Suprapubic skin (tissue), 4 donors: ENCODE results near the gene SSTR4. TPM values are rescaled to one million over a fixed set of nuclear protein-coding genes. Genes with fewer than 3 reads are reported as not detected.

Experiments
- DNase-seq, 2 donors: peaks; one replicate each; pipeline ENCODE4 v3.0.0-alpha.2; 2019; ENCODE audit warnings: low spot score in 2 of 2
- H3K27ac ChIP-seq: fragments of 200-600 bp; sonication (generic); one replicate; pipeline ENCODE4 v1.5.1; 2019
- H3K27me3 ChIP-seq: fragments of 200-600 bp; sonication (generic); one replicate; pipeline ENCODE4 v1.5.1; 2019
- H3K36me3 ChIP-seq: fragments of 200-600 bp; sonication (generic); one replicate; pipeline ENCODE4 v1.5.1; 2019
- H3K4me1 ChIP-seq: fragments of 200-600 bp; sonication (generic); one replicate; pipeline ENCODE4 v1.5.1; 2019
- H3K4me3 ChIP-seq: fragments of 200-600 bp; sonication (generic); one replicate; pipeline ENCODE4 v1.5.1; 2019; ENCODE audit warnings: mild to moderate bottlenecking
- H3K9me3 ChIP-seq: fragments of 200-600 bp; sonication (generic); one replicate; pipeline ENCODE4 v1.5.1; 2019
- EP300 ChIP-seq: sonication (generic); formaldehyde crosslinking; IDR thresholded peaks from one replicate; pipeline ENCODE4 v1.6.1; 2017; ENCODE audit warnings: antibody characterized with exemption
- POLR2A ChIP-seq, 2 donors: fragments of 450-650 bp; IDR thresholded peaks; one replicate each; pipeline ENCODE4 v1.6.1; 2017; ENCODE audit warnings: antibody characterized with exemption in 2 of 2, mild to moderate bottlenecking in 2 of 2, moderate library complexity in 2 of 2
- POLR2AphosphoS5 ChIP-seq, 3 donors: sonication (generic); formaldehyde crosslinking; IDR thresholded peaks; one replicate each; pipeline ENCODE4 v1.6.1; 2017; ENCODE audit warnings: antibody characterized with exemption in 3 of 3
- WGBS: methylation state at CpG from one replicate; pipeline ENCODE4 v1.1.5; 2018; 5-methylcytosine and 5-hydroxymethylcytosine counted together
- total RNA-seq, 4 donors: library from RNA; depleted of rRNA; stranded (reverse); fragments of >200 nt; gene quantifications; one replicate each; pipeline ENCODE4 v1.1.0, GENCODE V29; 2016
- TF ChIP-seq, protein P1 (sequence below), 2 donors: fragments of 200-600 bp in 1 of 2; fragments of 450-650 bp in 1 of 2; sonication (generic) in 1 of 2; IDR thresholded peaks; one replicate each; pipeline ENCODE4 v1.5.1; 2016 to 2019; ENCODE audit warnings: antibody characterized with exemption in 2 of 2, mild to moderate bottlenecking in 1 of 2, moderate library complexity in 1 of 2

The SSTR4 gene
- total RNA-seq, 4 donors from 2014 or later = not detected

GRCh38 chr20:23065266-23066201 is 30.4 kb downstream of the SSTR4 start:
- no peak overlapping the region for H3K4me3 ChIP-seq

DNA sequence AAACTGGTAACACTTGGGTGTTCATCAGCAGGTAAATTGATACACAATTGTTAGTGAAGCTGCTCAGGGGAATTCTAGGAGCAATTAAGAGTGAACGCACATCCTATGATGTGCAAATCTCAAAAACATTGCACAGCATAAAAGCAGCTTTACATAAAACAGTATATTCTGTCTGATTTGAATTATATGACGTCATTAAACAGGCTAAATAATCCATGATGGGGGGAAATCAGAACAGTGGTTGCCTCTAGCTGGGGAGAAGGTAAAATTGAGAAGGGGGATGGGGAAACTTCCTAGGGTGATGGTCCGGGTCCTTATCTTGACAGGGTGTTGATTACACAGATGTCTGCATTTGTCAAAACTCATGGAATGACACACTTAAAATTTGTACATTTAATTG is 31.7 kb downstream of the SSTR4 start:
- no peak for DNase-seq
- H3K36me3 ChIP-seq = no peaks in the 10 kb centered on the region
- no peak overlapping the region for H3K4me3 ChIP-seq
- no peaks in the 10 kb centered on the region for H3K9me3 ChIP-seq
- no peaks in the 10 kb centered on the region for H3K27me3 ChIP-seq
- H3K27ac ChIP-seq = no peak overlapping the region
- no peak for TF ChIP-seq POLR2A (IDR thresholded peaks at IDR 0.05)
- TF ChIP-seq, protein P1, sequence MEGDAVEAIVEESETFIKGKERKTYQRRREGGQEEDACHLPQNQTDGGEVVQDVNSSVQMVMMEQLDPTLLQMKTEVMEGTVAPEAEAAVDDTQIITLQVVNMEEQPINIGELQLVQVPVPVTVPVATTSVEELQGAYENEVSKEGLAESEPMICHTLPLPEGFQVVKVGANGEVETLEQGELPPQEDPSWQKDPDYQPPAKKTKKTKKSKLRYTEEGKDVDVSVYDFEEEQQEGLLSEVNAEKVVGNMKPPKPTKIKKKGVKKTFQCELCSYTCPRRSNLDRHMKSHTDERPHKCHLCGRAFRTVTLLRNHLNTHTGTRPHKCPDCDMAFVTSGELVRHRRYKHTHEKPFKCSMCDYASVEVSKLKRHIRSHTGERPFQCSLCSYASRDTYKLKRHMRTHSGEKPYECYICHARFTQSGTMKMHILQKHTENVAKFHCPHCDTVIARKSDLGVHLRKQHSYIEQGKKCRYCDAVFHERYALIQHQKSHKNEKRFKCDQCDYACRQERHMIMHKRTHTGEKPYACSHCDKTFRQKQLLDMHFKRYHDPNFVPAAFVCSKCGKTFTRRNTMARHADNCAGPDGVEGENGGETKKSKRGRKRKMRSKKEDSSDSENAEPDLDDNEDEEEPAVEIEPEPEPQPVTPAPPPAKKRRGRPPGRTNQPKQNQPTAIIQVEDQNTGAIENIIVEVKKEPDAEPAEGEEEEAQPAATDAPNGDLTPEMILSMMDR (IDR thresholded peaks at IDR 0.05) = no peak
- TF ChIP-seq EP300 = no peak
- no peak for TF ChIP-seq POLR2AphosphoS5 (IDR thresholded peaks at IDR 0.05)
- WGBS = 94% methylated on average over 3 of the region's 3 CpGs
- H3K4me1 ChIP-seq = peaks cover 7% of the 10 kb centered on the region

More at GRCh38 chr20:23065266-23066201, 30.4 kb downstream of the SSTR4 start:
- H3K4me1 ChIP-seq = peaks cover 17% of the 10 kb centered on the region
- DNase-seq = no peak
- H3K36me3 ChIP-seq = no peaks in the 10 kb centered on the region
- WGBS = 81% methylated on average over 9 of the region's 9 CpGs
- no peaks in the 10 kb centered on the region for H3K9me3 ChIP-seq
- H3K27me3 ChIP-seq = no peaks in the 10 kb centered on the region
- TF ChIP-seq, protein P1 (IDR thresholded peaks at IDR 0.05) = no peak
- TF ChIP-seq EP300 (no peak), POLR2AphosphoS5 (IDR thresholded peaks at IDR 0.05) (no peak), POLR2A (IDR thresholded peaks at IDR 0.05) (no peak)
- H3K27ac ChIP-seq = no peak overlapping the region

DNA sequence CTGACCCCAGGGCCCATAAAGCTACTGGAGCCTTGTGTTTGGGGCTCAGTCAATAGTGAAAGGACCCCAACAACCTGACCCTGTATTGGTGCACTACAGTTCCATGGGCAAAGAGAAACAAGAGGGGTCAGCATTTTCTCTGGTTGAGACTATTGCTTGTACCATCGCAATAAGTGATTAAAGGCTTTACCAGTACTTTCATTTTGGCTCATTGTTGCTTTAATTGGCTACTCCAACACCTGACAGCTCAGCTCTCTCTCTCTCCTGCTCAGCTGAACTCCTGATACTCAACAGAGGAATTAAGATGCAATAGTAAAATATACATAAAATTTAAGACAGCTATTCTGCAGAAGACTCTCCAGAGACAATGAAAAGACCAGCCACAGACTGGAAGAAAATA is 33.2 kb downstream of the SSTR4 start:
- no peaks in the 10 kb centered on the region for H3K36me3 ChIP-seq
- no peaks in the 10 kb centered on the region for H3K4me1 ChIP-seq
- H3K9me3 ChIP-seq = no peaks in the 10 kb centered on the region
- H3K27me3 ChIP-seq = no peaks in the 10 kb centered on the region
- H3K4me3 ChIP-seq = no peak overlapping the region
- no peak for DNase-seq
- 89% methylated on average over 1 of the region's 1 CpG for WGBS
- H3K27ac ChIP-seq = no peak overlapping the region
- TF ChIP-seq POLR2AphosphoS5 (IDR thresholded peaks at IDR 0.05) = no peak
- TF ChIP-seq, protein P1 (IDR thresholded peaks at IDR 0.05) = no peak
- no peak for TF ChIP-seq EP300
- no peak for TF ChIP-seq POLR2A (IDR thresholded peaks at IDR 0.05)

GRCh38 chr20:23069108-23069507 is 34.0 kb downstream of the SSTR4 start:
- no peak for DNase-seq
- H3K27ac ChIP-seq = no peak overlapping the region
- no peaks in the 10 kb centered on the region for H3K4me1 ChIP-seq
- H3K36me3 ChIP-seq = no peaks in the 10 kb centered on the region
- 82% methylated on average over 2 of the region's 2 CpGs for WGBS
- TF ChIP-seq, protein P1 (IDR thresholded peaks at IDR 0.05) = no peak
- TF ChIP-seq POLR2A (IDR thresholded peaks at IDR 0.05) = no peak
- TF ChIP-seq POLR2AphosphoS5 (IDR thresholded peaks at IDR 0.05) = no peak
- TF ChIP-seq EP300 = no peak
- no peaks in the 10 kb centered on the region for H3K27me3 ChIP-seq
- no peak overlapping the region for H3K4me3 ChIP-seq
- no peaks in the 10 kb centered on the region for H3K9me3 ChIP-seq

GRCh38 chr20:23071398-23071797 is 36.3 kb downstream of the SSTR4 start:
- DNase-seq = no peak
- Histone ChIP-seq H3K4me1 (no peaks in the 10 kb centered on the region), H3K36me3 (no peaks in the 10 kb centered on the region), H3K27ac (no peak overlapping the region), H3K4me3 (no peak overlapping the region), H3K27me3 (no peaks in the 10 kb centered on the region), H3K9me3 (no peaks in the 10 kb centered on the region)
- WGBS = 84% methylated on average over 3 of the region's 3 CpGs
- TF ChIP-seq, protein P1 (IDR thresholded peaks at IDR 0.05) = no peak
- TF ChIP-seq EP300 (no peak), POLR2A (IDR thresholded peaks at IDR 0.05) (no peak), POLR2AphosphoS5 (IDR thresholded peaks at IDR 0.05) (no peak)
